Bronchial epithelial cell (primary cell): ENCODE results near the gene DGKZ. TPM values are rescaled to one million over a fixed set of nuclear protein-coding genes. Genes with fewer than 3 reads are reported as not detected.
A peak's percentile ranks its signal among the peaks of the same experiment; 100 is the strongest.

Experiments
- DNase-seq: peaks from one replicate; pipeline ENCODE4 v3.0.0-alpha.2; 2010; ENCODE audit warnings: low read depth
- FAIRE-seq: peaks from 2 replicates; lab custom pipeline; 2011; peaks lifted over from hg19 to GRCh38; lab: Jason Lieb, UNC
- H3K27me3 ChIP-seq: 2 replicates; pipeline ENCODE4 v1.5.1; 2011; ENCODE audit warnings: low read length; ENCODE audit not compliant: control insufficient read depth, insufficient read depth
- H3K36me3 ChIP-seq: 2 replicates; pipeline ENCODE4 v1.5.1; 2011; ENCODE audit warnings: low read length; ENCODE audit not compliant: control insufficient read depth, insufficient read depth
- H3K4me3 ChIP-seq: 2 replicates; pipeline ENCODE4 v1.5.1; 2011; ENCODE audit warnings: mild to moderate bottlenecking, low read depth, low read length, control low read depth
- CTCF ChIP-seq: IDR thresholded peaks from 2 replicates; pipeline ENCODE4 v1.5.1; 2011; ENCODE audit warnings: mild to moderate bottlenecking, moderate library complexity, low read length, control low read depth, inconsistent platforms; ENCODE audit not compliant: insufficient read depth, severe bottlenecking
- total RNA-seq: library from RNA; depleted of rRNA; stranded (reverse); fragments of >200 nt; gene quantifications from 2 replicates; pipeline ENCODE4 v1.2.1, GENCODE V29; 2014

DGKZ gene
- total RNA-seq, 1 donor from 2014 or later: 30.5 TPM

- peaks cover 2% of the 10 kb centered on the region for H3K27me3 ChIP-seq
- H3K4me3 ChIP-seq: no peak overlapping the region
- no peak for FAIRE-seq
- no peak for DNase-seq
- no peaks in the 10 kb centered on the region for H3K36me3 ChIP-seq
- no peak for TF ChIP-seq CTCF
Measured at GRCh38 chr11:46338636-46338987, 8.7 kb upstream of the DGKZ start.

DNA sequence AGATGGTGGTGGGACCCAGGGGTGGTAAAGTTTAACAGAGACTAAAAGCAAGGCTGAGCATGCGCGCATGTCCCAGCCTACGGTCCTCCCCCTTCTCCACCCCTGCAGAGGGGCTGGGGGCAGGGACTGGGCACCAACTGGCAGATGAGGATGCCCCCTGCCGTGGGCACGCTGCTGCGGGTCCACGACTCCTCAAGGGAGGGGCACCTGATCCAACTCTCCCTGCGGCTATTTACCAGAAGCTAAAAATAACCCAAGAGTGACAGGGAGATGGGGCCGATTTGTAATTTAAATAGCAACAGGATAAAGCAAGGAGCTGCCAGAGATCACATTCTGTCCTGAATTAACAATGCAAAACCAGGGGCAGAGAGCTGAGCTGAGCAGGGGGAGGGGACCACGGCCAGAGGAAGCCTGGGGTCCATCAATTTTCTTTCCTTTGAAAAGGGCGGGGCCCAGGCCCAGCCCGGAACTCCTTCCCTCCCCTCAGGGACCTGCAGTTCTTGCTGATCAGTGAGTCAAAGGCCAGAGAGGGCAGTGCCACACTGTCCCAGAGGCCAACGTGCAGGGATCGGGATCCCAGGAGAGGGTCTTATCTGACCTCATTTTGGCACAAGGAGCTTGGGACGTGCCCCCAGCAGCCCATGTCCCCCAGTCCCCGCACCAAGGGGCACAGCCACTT lies 8.1 kb upstream of the DGKZ start:
- no peak overlapping the region for H3K4me3 ChIP-seq
- no peaks in the 10 kb centered on the region for H3K36me3 ChIP-seq
- no peak for TF ChIP-seq CTCF
- FAIRE-seq: no peak
- no peaks in the 10 kb centered on the region for H3K27me3 ChIP-seq
- no peak for DNase-seq

DNA sequence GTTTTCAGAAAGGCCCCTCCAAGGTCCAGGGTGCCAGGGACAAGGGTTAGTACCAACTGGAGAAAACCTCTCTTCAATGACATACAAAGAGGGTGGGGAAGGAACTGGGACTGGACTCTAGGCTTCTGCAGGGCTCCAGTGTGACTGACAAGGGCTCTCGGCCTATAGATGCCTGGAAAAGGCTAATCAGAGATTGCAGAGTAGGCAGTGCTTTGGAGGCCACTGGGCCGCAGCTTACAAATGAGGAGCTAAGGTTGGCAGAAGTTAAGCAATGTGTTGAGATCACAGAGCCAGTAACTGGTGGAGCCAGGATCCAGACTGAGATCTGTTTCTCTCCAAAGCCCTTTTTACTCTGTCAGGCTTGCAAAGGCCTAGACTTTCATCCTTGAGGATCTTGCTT lies 7.4 kb upstream of the DGKZ start:
- Histone ChIP-seq H3K27me3 (no peaks in the 10 kb centered on the region), H3K4me3 (no peak overlapping the region), H3K36me3 (no peaks in the 10 kb centered on the region)
- no peak for DNase-seq
- FAIRE-seq: no peak
- no peak for TF ChIP-seq CTCF

DNA sequence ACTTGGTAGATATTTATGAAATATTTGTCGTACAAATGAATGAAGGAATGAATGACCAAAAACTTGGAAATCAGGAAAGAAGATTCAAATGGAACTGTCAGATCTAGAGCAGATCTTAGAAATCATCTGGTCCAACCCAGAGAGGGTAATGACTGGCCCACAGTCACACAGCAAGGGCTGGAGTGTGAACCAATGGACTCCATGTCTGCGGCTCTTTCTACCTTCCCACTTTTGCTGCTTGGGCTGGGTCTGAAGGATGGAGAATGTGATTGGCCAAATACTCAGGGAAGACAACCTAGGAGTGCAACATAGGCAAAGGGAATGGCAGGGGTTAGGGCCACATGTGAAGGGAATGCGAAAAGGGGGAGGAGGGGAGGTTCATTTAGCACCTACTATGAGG lies 5.8 kb upstream of the DGKZ start:
- DNase-seq (no peak), FAIRE-seq (no peak)
- Histone ChIP-seq H3K36me3 (no peaks in the 10 kb centered on the region), H3K4me3 (no peak overlapping the region), H3K27me3 (no peaks in the 10 kb centered on the region)
- TF ChIP-seq CTCF: no peak

DNA sequence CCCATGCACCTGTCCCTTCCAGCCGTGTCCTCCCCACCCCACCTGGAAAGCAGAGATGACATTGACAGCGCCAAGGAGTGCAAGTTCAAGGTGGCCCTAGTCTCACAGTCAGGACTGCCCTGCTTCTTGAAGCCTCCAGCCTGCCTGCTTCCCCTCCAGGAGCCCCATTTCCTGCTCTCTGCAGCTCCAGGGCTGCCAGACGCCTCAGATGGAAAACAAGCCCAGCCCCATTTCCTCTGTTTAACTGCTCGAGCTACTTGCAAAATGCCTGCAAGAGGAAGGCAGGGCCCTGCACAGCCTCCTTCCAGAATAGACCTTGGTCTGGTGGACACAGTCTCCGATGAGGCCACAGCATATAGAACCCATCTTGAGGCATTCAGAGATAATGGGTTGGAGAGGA lies 5.0 kb upstream of the DGKZ start:
- Histone ChIP-seq H3K4me3 (no peak overlapping the region), H3K36me3 (no peaks in the 10 kb centered on the region), H3K27me3 (no peaks in the 10 kb centered on the region)
- FAIRE-seq (no peak), DNase-seq (no peak)
- TF ChIP-seq CTCF: no peak

GRCh38 chr11:46343520-46343919 lies 3.7 kb upstream of the DGKZ start:
- H3K36me3 ChIP-seq: peaks cover under 1% of the 10 kb centered on the region
- no peaks in the 10 kb centered on the region for H3K27me3 ChIP-seq
- H3K4me3 ChIP-seq: no peak overlapping the region
- TF ChIP-seq CTCF: no peak
- FAIRE-seq: no peak
- peak; percentile 39 for DNase-seq
